GM18873 (cell line): ENCODE measurements around the gene DCUN1D1.

Source experiments
- ATAC-seq: cut with Tn5 transposase; IDR thresholded peaks from one replicate; pipeline ENCODE4 v1.9.1; 2021; ENCODE audit warnings: mild to moderate bottlenecking, moderate library complexity, moderate number of reproducible peaks; ENCODE audit not compliant: unreplicated experiment, low FRiP score

Gene DCUN1D1

GRCh38 chr3:182937293-182938051 lies 42.9 kb downstream of the DCUN1D1 start:
- ATAC-seq = peak; percentile 73

- no peak for ATAC-seq
Observed at GRCh38 chr3:182936918-182937285, 43.4 kb downstream of the DCUN1D1 start.

- no peak for ATAC-seq
Observed at GRCh38 chr3:182936239-182936917, 44.0 kb downstream of the DCUN1D1 start.

GRCh38 chr3:182935803-182936202 lies 44.5 kb downstream of the DCUN1D1 start:
- ATAC-seq = no peak

- ATAC-seq = no peak
Observed at GRCh38 chr3:182925944-182926337, 54.4 kb downstream of the DCUN1D1 start.

GRCh38 chr3:182925330-182925943 lies 54.9 kb downstream of the DCUN1D1 start:
- ATAC-seq = peak; percentile 72

GRCh38 chr3:182921665-182922355 lies 58.5 kb downstream of the DCUN1D1 start:
- no peak for ATAC-seq

GRCh38 chr3:182920515-182921084 lies 59.7 kb downstream of the DCUN1D1 start:
- no peak for ATAC-seq

GRCh38 chr3:182919866-182920357 lies 60.4 kb downstream of the DCUN1D1 start:
- ATAC-seq = no peak

- no peak for ATAC-seq
Observed at GRCh38 chr3:182917134-182917533, 63.2 kb downstream of the DCUN1D1 start.

- peak; percentile 20 for ATAC-seq
Observed at GRCh38 chr3:182914341-182914740, 66.0 kb downstream of the DCUN1D1 start.

GRCh38 chr3:182913889-182914288 lies 66.4 kb downstream of the DCUN1D1 start:
- peak; percentile 88 for ATAC-seq

- no peak for ATAC-seq
Observed at GRCh38 chr3:182912474-182912873, 67.9 kb downstream of the DCUN1D1 start.

GRCh38 chr3:182911782-182912111 lies 68.6 kb downstream of the DCUN1D1 start:
- ATAC-seq = no peak

GRCh38 chr3:182910936-182911781 lies 69.2 kb downstream of the DCUN1D1 start:
- ATAC-seq = no peak

GRCh38 chr3:182909318-182910040 lies 70.9 kb downstream of the DCUN1D1 start:
- no peak for ATAC-seq

- no peak for ATAC-seq
Observed at GRCh38 chr3:182908471-182908870, 71.9 kb downstream of the DCUN1D1 start.

GRCh38 chr3:182906036-182906435 lies 74.3 kb downstream of the DCUN1D1 start:
- ATAC-seq = no peak

GRCh38 chr3:182905623-182906022 lies 74.7 kb downstream of the DCUN1D1 start:
- ATAC-seq = no peak
